Thyroid gland (tissue), 4 donors: ENCODE data around the gene BTN3A1. TPM values are rescaled to one million over a fixed set of nuclear protein-coding genes. Genes with fewer than 3 reads are reported as not detected.
A peak's percentile ranks its signal among the peaks of the same experiment; 100 is the strongest.

Source experiments
- DNase-seq, 2 donors: peaks; one replicate each; pipeline ENCODE4 v3.0.0-alpha.2; 2019
- H3K27ac ChIP-seq, 3 donors: fragments of 200-600 bp; sonication (generic); 1 replicate in 2 of 3; 2 replicates in 1 of 3; pipeline ENCODE4 v1.5.1; 2016 to 2019; ENCODE audit warnings: mild to moderate bottlenecking in 1 of 3, moderate library complexity in 1 of 3
- H3K27me3 ChIP-seq: fragments of 200-600 bp; sonication (generic); one replicate; pipeline ENCODE4 v1.5.1; 2019
- H3K36me3 ChIP-seq, 2 donors: fragments of 200-600 bp; sonication (generic); one replicate each; pipeline ENCODE4 v1.5.1; 2016 to 2019
- H3K4me1 ChIP-seq, 2 donors: fragments of 200-600 bp; sonication (generic); one replicate each; pipeline ENCODE4 v1.5.1; 2017 to 2019
- H3K4me3 ChIP-seq, 3 donors: fragments of 200-600 bp; sonication (generic); replicated peaks in 1 of 3; 1 replicate in 2 of 3; 2 replicates in 1 of 3; pipeline ENCODE4 v1.5.1; 2016; ENCODE audit warnings: mild to moderate bottlenecking in 1 of 3
- H3K9me3 ChIP-seq: fragments of 200-600 bp; sonication (generic); one replicate; pipeline ENCODE4 v1.5.1; 2017
- CTCF ChIP-seq, 6 experiments: fragments of 200-600 bp in 3 of 6; fragments of 450-650 bp in 3 of 6; sonication (generic) in 3 of 6; IDR thresholded peaks; one replicate each; pipeline ENCODE4 v1.5.1; 2016 to 2019; ENCODE audit warnings: antibody characterized with exemption in 6 of 6, mild to moderate bottlenecking in 2 of 6, inconsistent platforms in 1 of 6, moderate library complexity in 1 of 6
- POLR2A ChIP-seq, 2 donors: fragments of 450-650 bp; IDR thresholded peaks; one replicate each; pipeline ENCODE4 v1.6.1; 2017; ENCODE audit warnings: antibody characterized with exemption in 2 of 2, mild to moderate bottlenecking in 2 of 2, moderate library complexity in 1 of 2
- WGBS, 2 donors: methylation state at CpG; one replicate each; pipeline ENCODE4 v1.1.5; 2017; 5-methylcytosine and 5-hydroxymethylcytosine counted together
- intact Hi-C: fragments of 100-400 bp; cut with DNase I; formaldehyde crosslinking; loops from one replicate; pipeline ENCODE4 v1.15.1; 2023
- total RNA-seq, 4 donors: library from RNA; depleted of rRNA; stranded (reverse); fragments of >200 nt; gene quantifications; one replicate each; pipeline ENCODE4 v1.2.3, GENCODE V29; 2016

Gene BTN3A1
- total RNA-seq, 4 donors from 2014 or later, result 8.8 to 18.3 (median 12.9) TPM

GRCh38 chr6:26401389-26401986, 587 bp upstream of the BTN3A1 start:
- TF ChIP-seq POLR2A (IDR thresholded peaks at IDR 0.05) (no peak), CTCF (IDR thresholded peaks at IDR 0.05) (no peak)
- Histone ChIP-seq H3K27me3 (no peaks in the 10 kb centered on the region), H3K9me3 (no peaks in the 10 kb centered on the region), H3K4me3 (peak overlapping the region in 2 of 3 donors; percentile 32 to 70), H3K27ac (peak overlapping the region; percentile 76 to 90 (median 80)), H3K4me1 (peaks cover 11 to 17% of the 10 kb centered on the region in 2 donors), H3K36me3 (no peaks in the 10 kb centered on the region)
- 25 to 34% methylated on average over 7 of the region's 7 CpGs for WGBS, 2 donors
- intact Hi-C loops, result no loop called here
- peak; percentile 8 to 24 for DNase-seq

DNA sequence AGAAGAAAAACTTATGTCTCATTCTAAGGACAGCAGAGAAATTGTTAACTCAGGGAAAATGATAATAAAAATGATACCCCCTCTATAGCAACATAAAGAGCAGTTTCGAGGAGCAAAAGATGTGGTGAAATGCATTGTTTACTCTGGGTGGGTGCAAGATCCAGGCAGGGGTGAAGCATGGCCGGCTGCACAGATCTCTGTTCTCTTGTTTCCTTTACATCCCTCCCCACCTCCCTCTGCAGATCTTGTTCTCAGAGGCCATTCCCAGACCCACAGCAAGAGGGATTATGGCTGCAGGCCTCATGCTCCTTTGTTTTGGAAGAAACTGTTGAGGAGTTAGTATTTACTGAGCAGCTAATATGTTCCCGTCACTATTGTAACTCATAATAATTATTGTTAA, 1.8 kb downstream of the BTN3A1 start:
- TF ChIP-seq POLR2A (IDR thresholded peaks at IDR 0.05), result no peak
- no peak for TF ChIP-seq CTCF (IDR thresholded peaks at IDR 0.05)
- Histone ChIP-seq H3K9me3 (no peaks in the 10 kb centered on the region), H3K27ac (no peak overlapping the region), H3K27me3 (no peaks in the 10 kb centered on the region), H3K4me1 (peaks cover 11 to 17% of the 10 kb centered on the region in 2 donors), H3K36me3 (no peaks in the 10 kb centered on the region), H3K4me3 (no peak overlapping the region)
- DNase-seq, result no peak
- intact Hi-C loops, result no loop called here
- WGBS, 2 donors, result 77 to 85% methylated on average over 3 of the region's 3 CpGs

DNA sequence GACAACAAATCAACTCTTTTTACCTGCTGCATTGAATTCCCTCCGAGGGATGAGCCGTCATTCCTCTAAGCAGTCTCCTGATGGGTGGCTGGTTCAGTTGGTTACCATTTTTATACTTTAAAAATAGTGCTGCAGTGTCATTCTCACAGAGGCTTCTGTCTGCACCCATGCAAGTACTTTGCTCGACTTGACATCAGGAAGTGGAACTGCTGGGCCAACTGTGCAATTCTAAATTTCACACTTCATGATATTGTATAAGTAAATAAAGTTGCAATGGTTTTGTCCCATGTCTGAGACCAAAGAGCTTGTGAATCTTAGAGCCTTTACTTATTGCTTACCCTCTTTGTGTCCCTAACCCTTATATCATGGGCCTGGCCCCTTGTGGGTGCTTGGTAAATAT, 2.5 kb downstream of the BTN3A1 start:
- H3K4me3 ChIP-seq, result no peak overlapping the region
- intact Hi-C loops, result no loop called here
- 93% methylated on average over 3 of the region's 3 CpGs for WGBS, 2 donors

DNA sequence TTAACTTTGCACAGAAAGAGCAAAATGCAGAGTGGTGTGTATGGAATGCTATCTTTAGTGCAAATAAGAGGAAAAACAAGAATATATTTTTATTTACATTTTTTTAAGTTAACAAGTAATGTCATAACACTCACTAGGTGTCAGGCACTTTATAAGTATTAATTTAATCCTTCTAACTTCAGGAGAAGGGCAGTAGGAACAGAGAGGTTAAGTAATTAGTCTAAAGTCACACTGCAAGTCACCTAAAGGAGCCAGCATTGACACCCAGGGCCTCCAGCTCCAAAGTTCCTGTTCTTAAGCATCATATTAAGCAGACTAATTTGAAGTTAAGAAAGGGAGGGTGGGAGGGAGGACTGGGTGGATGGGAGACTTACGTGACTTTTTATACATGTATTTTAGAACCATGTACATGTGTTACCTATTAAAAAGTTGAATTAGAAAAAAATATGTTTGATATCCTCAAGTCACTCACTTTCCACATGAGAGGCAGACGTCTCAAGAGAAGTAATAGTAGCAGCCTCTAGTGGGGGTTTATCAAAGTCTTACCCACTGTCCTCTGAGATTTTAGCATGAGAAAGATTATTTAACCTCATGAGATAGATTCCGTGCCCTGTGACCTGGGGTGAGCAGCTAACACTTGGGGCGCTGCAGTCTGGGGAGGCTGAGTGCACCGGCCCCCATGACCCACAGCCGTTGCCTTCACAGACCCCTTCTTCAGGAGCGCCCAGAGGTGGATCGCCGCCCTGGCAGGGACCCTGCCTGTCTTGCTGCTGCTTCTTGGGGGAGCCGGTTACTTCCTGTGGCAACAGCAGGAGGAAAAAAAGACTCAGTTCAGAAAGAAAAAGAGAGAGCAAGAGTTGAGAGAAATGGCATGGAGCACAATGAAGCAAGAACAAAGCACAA, 7.0 kb downstream of the BTN3A1 start:
- whole genome bisulfite sequencing, 2 donors, result 87 to 90% methylated on average over 10 of the region's 10 CpGs
- no peak overlapping the region for H3K27ac ChIP-seq
- intact Hi-C loops, result no loop called here
- H3K36me3 ChIP-seq, result no peaks in the 10 kb centered on the region
- H3K9me3 ChIP-seq, result no peaks in the 10 kb centered on the region
- DNase-seq, result no peak
- no peaks in the 10 kb centered on the region for H3K27me3 ChIP-seq
- H3K4me3 ChIP-seq, result no peak overlapping the region
- peaks cover 0 to 3% of the 10 kb centered on the region in 2 donors for H3K4me1 ChIP-seq
- TF ChIP-seq CTCF (IDR thresholded peaks at IDR 0.05) (no peak), POLR2A (IDR thresholded peaks at IDR 0.05) (no peak)

More for the DNA sequence above, 2.5 kb downstream of the BTN3A1 start:
- peaks cover 11 to 17% of the 10 kb centered on the region in 2 donors for H3K4me1 ChIP-seq
- no peaks in the 10 kb centered on the region for H3K27me3 ChIP-seq
- no peak overlapping the region for H3K27ac ChIP-seq
- no peaks in the 10 kb centered on the region for H3K36me3 ChIP-seq
- no peak for DNase-seq
- no peaks in the 10 kb centered on the region for H3K9me3 ChIP-seq
- TF ChIP-seq CTCF (IDR thresholded peaks at IDR 0.05) (no peak), POLR2A (IDR thresholded peaks at IDR 0.05) (no peak)

GRCh38 chr6:26411751-26412150, 9.7 kb downstream of the BTN3A1 start:
- no peak for TF ChIP-seq POLR2A (IDR thresholded peaks at IDR 0.05)
- no peak for TF ChIP-seq CTCF (IDR thresholded peaks at IDR 0.05)
- no peaks in the 10 kb centered on the region for H3K4me1 ChIP-seq
- no peaks in the 10 kb centered on the region for H3K9me3 ChIP-seq
- H3K36me3 ChIP-seq, result no peaks in the 10 kb centered on the region
- no peak overlapping the region for H3K27ac ChIP-seq
- no peaks in the 10 kb centered on the region for H3K27me3 ChIP-seq
- intact Hi-C loops, result no loop called here
- no peak for DNase-seq
- 94 to 98% methylated on average over 3 of the region's 3 CpGs for WGBS, 2 donors
- H3K4me3 ChIP-seq, result no peak overlapping the region
